AG10803 (cell line): Measurements from ENCODE around the gene CMPK1.

Source experiments
- DNase-seq: peaks from one replicate; pipeline ENCODE4 v3.0.0; 2010; ENCODE audit warnings: low read depth
- H3K4me3 ChIP-seq: 2 replicates; pipeline ENCODE4 v1.5.1; 2011; ENCODE audit warnings: mild to moderate bottlenecking, low read length, control low read depth
- TF ChIP-seq, protein P1 (sequence below): conservative IDR thresholded peaks from 2 replicates; pipeline ENCODE4 v1.5.1; 2011; ENCODE audit warnings: mild to moderate bottlenecking, low read length, control low read depth, inconsistent platforms

CMPK1 gene

GRCh38 chr1:47396671-47397196 is 63.1 kb downstream of the CMPK1 start:
- H3K4me3 ChIP-seq = no peak overlapping the region
- TF ChIP-seq, protein P1, sequence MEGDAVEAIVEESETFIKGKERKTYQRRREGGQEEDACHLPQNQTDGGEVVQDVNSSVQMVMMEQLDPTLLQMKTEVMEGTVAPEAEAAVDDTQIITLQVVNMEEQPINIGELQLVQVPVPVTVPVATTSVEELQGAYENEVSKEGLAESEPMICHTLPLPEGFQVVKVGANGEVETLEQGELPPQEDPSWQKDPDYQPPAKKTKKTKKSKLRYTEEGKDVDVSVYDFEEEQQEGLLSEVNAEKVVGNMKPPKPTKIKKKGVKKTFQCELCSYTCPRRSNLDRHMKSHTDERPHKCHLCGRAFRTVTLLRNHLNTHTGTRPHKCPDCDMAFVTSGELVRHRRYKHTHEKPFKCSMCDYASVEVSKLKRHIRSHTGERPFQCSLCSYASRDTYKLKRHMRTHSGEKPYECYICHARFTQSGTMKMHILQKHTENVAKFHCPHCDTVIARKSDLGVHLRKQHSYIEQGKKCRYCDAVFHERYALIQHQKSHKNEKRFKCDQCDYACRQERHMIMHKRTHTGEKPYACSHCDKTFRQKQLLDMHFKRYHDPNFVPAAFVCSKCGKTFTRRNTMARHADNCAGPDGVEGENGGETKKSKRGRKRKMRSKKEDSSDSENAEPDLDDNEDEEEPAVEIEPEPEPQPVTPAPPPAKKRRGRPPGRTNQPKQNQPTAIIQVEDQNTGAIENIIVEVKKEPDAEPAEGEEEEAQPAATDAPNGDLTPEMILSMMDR = no peak
- no peak for DNase-seq

GRCh38 chr1:47399138-47399845 is 65.7 kb downstream of the CMPK1 start:
- no peak for DNase-seq
- no peak overlapping the region for H3K4me3 ChIP-seq
- TF ChIP-seq, protein P1 = no peak

DNA sequence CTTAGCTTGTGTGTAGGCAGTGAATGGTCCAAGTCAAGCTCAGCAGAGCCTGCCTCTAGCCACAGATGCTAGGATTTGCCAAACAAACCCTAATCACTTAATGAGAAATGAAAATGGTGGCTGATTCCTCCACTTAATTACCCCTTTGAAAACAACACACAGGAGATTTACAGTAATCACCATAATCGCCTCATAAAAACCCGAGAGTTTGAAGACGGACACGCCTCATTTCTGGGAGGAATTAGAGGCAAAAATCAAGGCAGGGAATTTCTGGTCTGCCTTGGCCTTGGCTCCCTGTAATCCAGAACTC is 66.2 kb downstream of the CMPK1 start:
- DNase-seq = no peak

DNA sequence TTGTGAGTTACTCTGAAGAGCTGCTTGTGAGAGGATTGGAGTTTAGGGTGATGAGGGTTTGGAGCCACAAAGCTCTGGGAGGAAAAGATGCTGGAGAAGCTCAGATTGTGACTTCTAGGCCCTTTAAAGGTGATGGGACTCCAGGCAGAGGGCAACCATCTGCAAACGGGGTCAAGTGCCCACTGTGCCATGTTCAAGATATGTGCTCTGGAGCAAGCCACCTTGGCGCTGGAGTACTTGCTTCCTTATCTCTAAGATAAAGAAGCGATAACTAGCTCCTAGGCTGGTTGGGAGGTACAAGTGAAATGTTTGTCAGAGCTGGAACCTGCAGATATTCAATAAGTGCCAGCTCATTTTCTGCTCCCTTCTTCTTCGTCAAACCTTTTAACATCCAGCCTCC is 68.2 kb downstream of the CMPK1 start:
- DNase-seq = no peak

More for the DNA sequence above, 66.2 kb downstream of the CMPK1 start:
- TF ChIP-seq, protein P1 = no peak
- H3K4me3 ChIP-seq = no peak overlapping the region

GRCh38 chr1:47402591-47402990 is 69.0 kb downstream of the CMPK1 start:
- no peak for DNase-seq
- no peak overlapping the region for H3K4me3 ChIP-seq
- TF ChIP-seq, protein P1 = no peak

More for the DNA sequence above, 68.2 kb downstream of the CMPK1 start:
- TF ChIP-seq, protein P1 = no peak
- H3K4me3 ChIP-seq = no peak overlapping the region

DNA sequence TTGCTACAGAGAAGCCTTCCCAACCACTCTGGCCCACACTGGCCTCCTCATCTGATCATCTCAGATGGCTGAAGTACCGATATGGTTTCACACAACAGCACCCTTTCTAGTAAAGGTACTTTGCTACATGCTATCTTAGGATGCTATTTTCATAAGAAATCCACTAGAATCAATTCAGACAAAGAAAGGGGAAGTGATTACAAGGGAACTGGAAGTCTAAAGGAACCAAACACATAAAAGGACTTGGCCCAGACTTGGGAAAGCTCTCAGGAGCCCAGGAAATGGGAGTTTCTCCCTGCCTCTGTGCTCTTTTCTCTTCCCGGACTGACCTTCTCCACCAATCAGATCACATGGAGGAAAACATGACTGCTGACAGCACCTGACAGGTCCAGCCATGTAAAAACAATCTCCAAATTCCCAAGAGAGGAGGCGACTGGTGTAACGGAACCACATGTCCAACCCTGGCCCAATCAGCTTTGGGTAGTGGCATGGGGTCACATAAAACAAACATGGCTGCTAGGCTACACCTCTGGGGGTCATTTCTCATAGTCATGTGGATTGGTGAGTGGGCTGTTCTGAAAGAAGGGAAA is 69.8 kb downstream of the CMPK1 start:
- DNase-seq = no peak
- no peak overlapping the region for H3K4me3 ChIP-seq
- TF ChIP-seq, protein P1 = no peak

DNA sequence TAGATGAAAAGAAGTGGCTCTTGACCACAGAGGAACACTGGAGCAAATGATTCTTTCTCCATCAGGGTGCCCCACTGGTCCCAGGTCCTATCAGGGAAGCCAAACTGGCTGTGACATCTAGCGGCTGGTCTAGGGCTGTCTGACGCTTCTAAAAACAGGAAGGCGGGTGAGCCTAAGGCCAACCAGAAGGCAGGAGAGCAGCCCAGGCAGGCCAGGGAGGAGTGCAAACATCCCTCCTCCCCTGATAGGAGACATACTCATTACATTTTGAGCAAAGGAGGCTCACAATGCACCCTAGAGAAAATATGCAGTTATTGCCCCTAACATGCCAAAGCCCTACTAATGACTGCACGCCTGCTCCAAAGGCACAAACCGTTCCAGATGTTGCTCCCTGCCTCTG is 72.1 kb downstream of the CMPK1 start:
- no peak overlapping the region for H3K4me3 ChIP-seq
- TF ChIP-seq, protein P1 = no peak
- peak; percentile 39 for DNase-seq
